ENCODE data around the gene ARAP1.

Gene ARAP1

DNA sequence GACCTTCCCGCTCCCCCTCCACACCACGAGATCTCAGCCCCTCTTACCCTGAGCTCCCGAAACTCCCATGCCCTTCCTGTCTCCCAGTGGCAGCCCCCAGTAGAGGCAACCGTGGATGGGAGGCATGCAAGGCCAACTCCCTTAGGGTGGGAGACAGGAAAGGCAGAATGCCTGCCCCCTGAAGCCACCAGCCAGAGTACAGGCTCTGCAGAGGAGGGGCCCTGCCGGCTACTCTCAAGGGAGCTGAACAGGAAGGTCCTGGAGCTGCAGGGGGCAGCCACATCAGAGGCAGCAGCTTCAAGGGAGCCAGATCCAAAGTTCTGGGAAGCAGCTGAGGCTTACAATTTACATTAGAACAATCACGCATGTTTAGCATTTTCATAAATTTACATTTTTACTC, 116.3 kb downstream of the ARAP1 start:
- TF ChIP-seq GATA2 (IDR thresholded peaks at IDR 0.05; ENCODE audit: low read depth, low read length) (no peak), GATA3 (IDR thresholded peaks at IDR 0.05; ENCODE audit: low read depth, low read length) (no peak)

DNA sequence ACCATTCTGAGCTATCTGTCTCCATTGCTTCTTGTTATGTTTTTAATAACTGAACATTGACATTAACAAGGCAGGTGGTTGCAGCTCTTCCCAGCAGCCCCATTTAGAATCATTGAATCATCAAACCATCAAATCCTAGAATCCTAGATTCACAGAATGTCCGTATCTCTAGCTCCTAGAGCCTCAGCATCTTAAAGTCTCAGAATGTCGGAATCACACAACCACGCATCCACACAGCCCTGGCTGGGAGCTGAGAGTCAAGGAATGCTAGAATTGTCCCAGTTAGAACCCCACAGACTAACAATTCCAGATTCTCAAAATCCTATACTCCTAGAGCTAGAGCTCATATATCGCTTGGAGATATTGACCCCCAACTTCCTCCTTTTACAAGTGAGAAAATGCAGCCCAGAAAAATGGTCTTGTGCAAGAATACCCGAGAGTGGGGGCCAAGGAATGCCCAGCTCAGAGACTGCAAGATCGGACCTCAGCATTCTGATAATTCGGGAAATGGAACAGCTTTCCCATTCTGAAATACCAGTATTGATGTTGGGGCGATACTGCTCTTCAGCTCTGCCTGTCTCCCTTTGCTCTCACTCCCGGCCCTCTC, 116.8 kb downstream of the ARAP1 start:
- TF ChIP-seq GATA3 (IDR thresholded peaks at IDR 0.05; ENCODE audit: low read depth, low read length) = no peak
- TF ChIP-seq GATA2 (IDR thresholded peaks at IDR 0.05; ENCODE audit: low read depth, low read length) = no peak

All from SH-SY5Y (cell line).